ENCODE results near the gene USP43.

DNA sequence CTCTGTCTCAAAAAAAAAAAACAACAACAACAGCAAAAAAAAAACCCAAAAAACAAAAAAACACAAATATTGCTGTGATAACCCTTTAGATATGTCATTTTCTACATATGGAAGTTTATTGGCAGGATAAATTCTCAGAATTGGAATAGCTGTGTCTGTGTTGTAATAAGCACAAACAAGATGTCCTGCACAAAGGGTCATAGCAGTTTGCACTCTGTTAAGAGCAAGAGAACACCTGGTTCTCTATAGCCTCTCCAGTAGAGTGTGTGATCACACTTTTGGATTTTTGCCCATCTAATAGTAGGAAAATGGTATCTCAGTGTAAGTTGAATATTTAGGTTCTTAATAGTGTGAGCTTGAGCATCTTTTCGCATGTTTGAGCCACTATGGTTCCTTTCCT, 60.4 kb downstream of the USP43 start:
- TF ChIP-seq EZH2phosphoT487 (IDR thresholded peaks at IDR 0.05; ENCODE audit: borderline replicate concordance, low read length), result no peak
- TF ChIP-seq, protein P1, sequence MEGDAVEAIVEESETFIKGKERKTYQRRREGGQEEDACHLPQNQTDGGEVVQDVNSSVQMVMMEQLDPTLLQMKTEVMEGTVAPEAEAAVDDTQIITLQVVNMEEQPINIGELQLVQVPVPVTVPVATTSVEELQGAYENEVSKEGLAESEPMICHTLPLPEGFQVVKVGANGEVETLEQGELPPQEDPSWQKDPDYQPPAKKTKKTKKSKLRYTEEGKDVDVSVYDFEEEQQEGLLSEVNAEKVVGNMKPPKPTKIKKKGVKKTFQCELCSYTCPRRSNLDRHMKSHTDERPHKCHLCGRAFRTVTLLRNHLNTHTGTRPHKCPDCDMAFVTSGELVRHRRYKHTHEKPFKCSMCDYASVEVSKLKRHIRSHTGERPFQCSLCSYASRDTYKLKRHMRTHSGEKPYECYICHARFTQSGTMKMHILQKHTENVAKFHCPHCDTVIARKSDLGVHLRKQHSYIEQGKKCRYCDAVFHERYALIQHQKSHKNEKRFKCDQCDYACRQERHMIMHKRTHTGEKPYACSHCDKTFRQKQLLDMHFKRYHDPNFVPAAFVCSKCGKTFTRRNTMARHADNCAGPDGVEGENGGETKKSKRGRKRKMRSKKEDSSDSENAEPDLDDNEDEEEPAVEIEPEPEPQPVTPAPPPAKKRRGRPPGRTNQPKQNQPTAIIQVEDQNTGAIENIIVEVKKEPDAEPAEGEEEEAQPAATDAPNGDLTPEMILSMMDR (conservative IDR thresholded peaks at IDR 0.05; ENCODE audit: low read depth, low read length), result no peak
- TF ChIP-seq EZH2 (IDR thresholded peaks at IDR 0.05; ENCODE audit: low read length, unreplicated experiment), result no peak

Measured in PC-3 (cell line).